Activated T-cell treated with anti-CD3 and anti-CD28 coated beads, Interleukin-2, amount 50 U/mL, for 1 hour (primary cell): ENCODE results near the gene ERCC4.

ENCODE experiments used
- DNase-seq: peaks from one replicate; pipeline ENCODE4 v3.0.0-alpha.2; 2020

The ERCC4 gene

GRCh38 chr16:13911871-13912270, 8.1 kb upstream of the ERCC4 start:
- DNase-seq: no peak

- DNase-seq: no peak
Measured at GRCh38 chr16:13912891-13913290, 7.1 kb upstream of the ERCC4 start.

- no peak for DNase-seq
Measured at GRCh38 chr16:13913374-13914292, 6.3 kb upstream of the ERCC4 start.

GRCh38 chr16:13915033-13915635, 4.8 kb upstream of the ERCC4 start:
- no peak for DNase-seq

GRCh38 chr16:13919330-13919682, 648 bp upstream of the ERCC4 start:
- DNase-seq: no peak

- DNase-seq: no peak
Measured at GRCh38 chr16:13920510-13920818, 510 bp downstream of the ERCC4 start.

GRCh38 chr16:13921328-13921727, 1.4 kb downstream of the ERCC4 start:
- DNase-seq: no peak

GRCh38 chr16:13923703-13924298, 3.8 kb downstream of the ERCC4 start:
- no peak for DNase-seq

- DNase-seq: no peak
Measured at GRCh38 chr16:13926464-13926863, 6.5 kb downstream of the ERCC4 start.

- no peak for DNase-seq
Measured at GRCh38 chr16:13926891-13927290, 6.9 kb downstream of the ERCC4 start.

GRCh38 chr16:13928646-13929045, 8.7 kb downstream of the ERCC4 start:
- DNase-seq: no peak

GRCh38 chr16:13931845-13932244, 11.9 kb downstream of the ERCC4 start:
- DNase-seq: no peak

GRCh38 chr16:13935408-13935807, 15.5 kb downstream of the ERCC4 start:
- DNase-seq: no peak

GRCh38 chr16:13936155-13936554, 16.2 kb downstream of the ERCC4 start:
- DNase-seq: no peak

- DNase-seq: no peak
Measured at GRCh38 chr16:13936596-13937081, 16.7 kb downstream of the ERCC4 start.

- DNase-seq: no peak
Measured at GRCh38 chr16:13937411-13937810, 17.5 kb downstream of the ERCC4 start.

- DNase-seq: no peak
Measured at GRCh38 chr16:13938480-13938879, 18.5 kb downstream of the ERCC4 start.

- DNase-seq: no peak
Measured at GRCh38 chr16:13939821-13940220, 19.9 kb downstream of the ERCC4 start.

GRCh38 chr16:13940397-13940933, 20.5 kb downstream of the ERCC4 start:
- DNase-seq: no peak

- DNase-seq: no peak
Measured at GRCh38 chr16:13944816-13945215, 24.9 kb downstream of the ERCC4 start.

- DNase-seq: no peak
Measured at GRCh38 chr16:13945744-13946485, 26.0 kb downstream of the ERCC4 start.

- no peak for DNase-seq
Measured at GRCh38 chr16:13948086-13948485, 28.1 kb downstream of the ERCC4 start.
